Keratinocyte (primary cell): Measurements from ENCODE around the gene ME2.

Experiments used
- EZH2 ChIP-seq: IDR thresholded peaks from one replicate; pipeline ENCODE4 v1.6.1; 2012; ENCODE audit warnings: inconsistent platforms, mild to moderate bottlenecking, low read length, moderate library complexity
- TF ChIP-seq, protein P1 (sequence below), 3 experiments: IDR thresholded peaks in 1 of 3; conservative IDR thresholded peaks in 1 of 3; optimal IDR thresholded peaks in 1 of 3; 2 replicates in 2 of 3; 3 replicates in 1 of 3; pipeline versions ENCODE3 to v1.5.1; 2011; ENCODE audit warnings: low read length in 3 of 3, mild to moderate bottlenecking in 3 of 3, moderate library complexity in 2 of 3, control low read depth in 1 of 3, inconsistent platforms in 1 of 3; ENCODE audit not compliant: insufficient read depth in 2 of 3; ENCODE audit errors: extremely low read depth in 1 of 3

DNA sequence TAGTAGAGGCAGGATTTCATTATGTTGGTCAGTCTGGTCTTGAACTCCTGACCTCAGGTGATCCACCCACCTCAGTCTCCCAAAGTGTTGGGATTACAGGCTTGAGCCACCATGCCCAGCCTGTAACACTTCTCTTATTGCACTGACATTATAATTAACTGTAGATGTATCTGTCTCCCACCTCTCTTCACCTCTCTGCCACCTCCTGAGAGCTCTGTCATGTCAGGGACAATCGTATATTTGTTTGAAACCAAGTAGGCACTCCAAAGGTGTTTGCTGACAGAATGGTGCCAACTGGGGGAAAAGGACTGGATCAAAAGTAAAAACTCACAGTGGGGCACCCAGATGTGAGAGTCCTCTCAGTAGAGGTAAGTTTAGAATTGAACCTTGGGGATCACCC, 17.3 kb upstream of the ME2 start:
- TF ChIP-seq, protein P1, sequence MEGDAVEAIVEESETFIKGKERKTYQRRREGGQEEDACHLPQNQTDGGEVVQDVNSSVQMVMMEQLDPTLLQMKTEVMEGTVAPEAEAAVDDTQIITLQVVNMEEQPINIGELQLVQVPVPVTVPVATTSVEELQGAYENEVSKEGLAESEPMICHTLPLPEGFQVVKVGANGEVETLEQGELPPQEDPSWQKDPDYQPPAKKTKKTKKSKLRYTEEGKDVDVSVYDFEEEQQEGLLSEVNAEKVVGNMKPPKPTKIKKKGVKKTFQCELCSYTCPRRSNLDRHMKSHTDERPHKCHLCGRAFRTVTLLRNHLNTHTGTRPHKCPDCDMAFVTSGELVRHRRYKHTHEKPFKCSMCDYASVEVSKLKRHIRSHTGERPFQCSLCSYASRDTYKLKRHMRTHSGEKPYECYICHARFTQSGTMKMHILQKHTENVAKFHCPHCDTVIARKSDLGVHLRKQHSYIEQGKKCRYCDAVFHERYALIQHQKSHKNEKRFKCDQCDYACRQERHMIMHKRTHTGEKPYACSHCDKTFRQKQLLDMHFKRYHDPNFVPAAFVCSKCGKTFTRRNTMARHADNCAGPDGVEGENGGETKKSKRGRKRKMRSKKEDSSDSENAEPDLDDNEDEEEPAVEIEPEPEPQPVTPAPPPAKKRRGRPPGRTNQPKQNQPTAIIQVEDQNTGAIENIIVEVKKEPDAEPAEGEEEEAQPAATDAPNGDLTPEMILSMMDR (optimal IDR thresholded peaks at IDR 0.05 in 1 of 3, IDR thresholded peaks at IDR 0.05 in 1 of 3, conservative IDR thresholded peaks at IDR 0.05 in 1 of 3; ENCODE audit: extremely low read depth in 1 of 3, insufficient read depth in 2 of 3, low read length in 3 of 3) = no peak
- no peak for TF ChIP-seq EZH2
